PC-9 (cell line): ENCODE data around the gene MAS1. TPM values are rescaled to one million over a fixed set of nuclear protein-coding genes. Genes with fewer than 3 reads are reported as not detected.

Experiments
- BruUV-seq: library from RNA; stranded (reverse); fragments of 400-500 nt; replicated peaks from 2 replicates; lab custom pipeline; 2021; lab: Mats Ljungman, UMichigan
- CTCF ChIA-PET: fragments of 300-600 bp; sonication (Branson Sonifier 250); formaldehyde crosslinking; loops from one replicate; lab custom pipeline; 2022; ENCODE audit warnings: antibody characterized with exemption; lab: Charles Lee
- POLR2A ChIA-PET: fragments of 300-600 bp; sonication (Branson Sonifier 250); formaldehyde crosslinking; loops from one replicate; lab custom pipeline; 2022; ENCODE audit warnings: antibody characterized with exemption; ENCODE audit not compliant: unreplicated experiment; lab: Charles Lee
- DNase-seq, 2 experiments: peaks; one replicate each; pipeline versions ENCODE4 v3.0.0 to v3.0.0-alpha.2; 2015 to 2022; ENCODE audit warnings: mixed read lengths in 1 of 2
- H2AFZ ChIP-seq: fragments of 200-600 bp; sonication (generic); 2 replicates; pipeline ENCODE4 v1.8.1; 2017; ENCODE audit warnings: antibody characterized with exemption
- H3F3A ChIP-seq: fragments of 200-600 bp; sonication (generic); 2 replicates; pipeline ENCODE4 v1.8.1; 2017; ENCODE audit warnings: antibody characterized with exemption, mild to moderate bottlenecking, low read depth; ENCODE audit not compliant: insufficient read depth
- H3K27ac ChIP-seq: fragments of 200-600 bp; sonication (generic); 2 replicates; pipeline ENCODE4 v1.6.1; 2016; ENCODE audit warnings: mixed run types
- H3K27me3 ChIP-seq: fragments of 200-600 bp; sonication (generic); 2 replicates; pipeline ENCODE4 v1.6.1; 2016; ENCODE audit warnings: low read depth, mixed run types; ENCODE audit not compliant: insufficient read depth
- H3K36me3 ChIP-seq: fragments of 200-600 bp; sonication (generic); 2 replicates; pipeline ENCODE4 v1.6.1; 2016; ENCODE audit warnings: low read depth, mixed run types
- H3K4me1 ChIP-seq: fragments of 200-600 bp; sonication (generic); replicated peaks from 2 replicates; pipeline ENCODE4 v1.6.1; 2016; ENCODE audit warnings: mixed run types; ENCODE audit not compliant: insufficient read depth
- H3K4me2 ChIP-seq: fragments of 200-600 bp; sonication (generic); 2 replicates; pipeline ENCODE4 v1.6.1; 2017; ENCODE audit warnings: mixed run types
- H3K4me3 ChIP-seq: fragments of 200-600 bp; sonication (generic); 2 replicates; pipeline ENCODE4 v1.6.1; 2016; ENCODE audit warnings: mixed run types
- H3K79me2 ChIP-seq: fragments of 200-600 bp; sonication (generic); 2 replicates; pipeline ENCODE4 v1.6.1; 2017; ENCODE audit warnings: low read depth, mixed run types
- H3K9me2 ChIP-seq: fragments of 200-600 bp; sonication (generic); 2 replicates; pipeline ENCODE4 v1.8.1; 2017; ENCODE audit warnings: mild to moderate bottlenecking; ENCODE audit not compliant: insufficient read depth
- H3K9me3 ChIP-seq: fragments of 200-600 bp; sonication (generic); 2 replicates; pipeline ENCODE4 v1.8.1; 2016; ENCODE audit warnings: low read depth; ENCODE audit not compliant: insufficient read depth
- H4K20me1 ChIP-seq: fragments of 200-600 bp; sonication (generic); 2 replicates; pipeline ENCODE4 v1.8.1; 2017; ENCODE audit not compliant: insufficient read depth
- CTCF ChIP-seq: fragments of 200-600 bp; sonication (generic); conservative IDR thresholded peaks from 2 replicates; pipeline ENCODE4 v1.6.1; 2017; ENCODE audit warnings: mixed run types, antibody characterized with exemption, mild to moderate bottlenecking, moderate library complexity
- EZH2 ChIP-seq: fragments of 200-600 bp; sonication (generic); IDR thresholded peaks from 2 replicates; pipeline ENCODE4 v1.8.0; 2017; ENCODE audit warnings: antibody characterized with exemption, low read depth
- intact Hi-C: fragments of 100-400 bp; cut with micrococcal nuclease; formaldehyde crosslinking; loops from one replicate; pipeline ENCODE4 v1.10.0; 2022; ENCODE audit not compliant: unreplicated experiment
- total RNA-seq: library from RNA; stranded (reverse); gene quantifications from 2 replicates; pipeline ENCODE4 v1.2.3, GENCODE V29; 2021

The MAS1 gene
- total RNA-seq, 1 experiment from 2014 or later, result not detected

DNA sequence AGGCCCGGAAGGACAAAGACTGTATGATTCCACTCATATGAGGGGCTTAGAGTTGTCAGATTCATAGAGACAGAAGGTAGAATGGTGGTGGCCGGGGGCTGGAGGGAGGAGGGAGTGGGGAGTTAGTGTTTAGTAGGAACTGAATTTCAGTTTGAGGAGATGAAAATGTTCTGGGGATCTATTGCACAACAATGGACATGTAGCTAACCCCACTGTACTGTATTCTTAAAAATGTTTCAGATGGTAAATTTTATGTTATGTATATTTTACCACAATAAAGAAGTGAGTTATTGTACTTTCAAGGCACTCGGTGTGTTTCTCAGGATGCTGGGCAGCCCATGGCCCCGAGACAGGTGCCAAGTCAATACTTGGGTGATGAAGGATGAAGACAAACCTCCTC is 25.4 kb downstream of the MAS1 start:
- POLR2A ChIA-PET, result no interaction called here
- Histone ChIP-seq H2AFZ (no peak overlapping the region), H3K4me1 (no peaks in the 10 kb centered on the region), H3K9me3 (no peaks in the 10 kb centered on the region), H3K36me3 (no peaks in the 10 kb centered on the region), H3K27ac (no peak overlapping the region), H3F3A (no peaks in the 10 kb centered on the region), H3K79me2 (no peaks in the 10 kb centered on the region), H3K4me2 (no peak overlapping the region), H3K4me3 (no peak overlapping the region), H3K9me2 (no peaks in the 10 kb centered on the region), H4K20me1 (no peaks in the 10 kb centered on the region), H3K27me3 (peaks cover 66% of the 10 kb centered on the region)
- intact Hi-C loops, result no loop called here
- BruUV-seq, result no TSS peak
- CTCF ChIA-PET, result no interaction called here
- no peak for DNase-seq
- TF ChIP-seq EZH2 (no peak), CTCF (no peak)

- ChIA-PET POLR2A (no interaction called here), CTCF (interaction anchor here (0.5 kb wide), 1 partner anchor 109 kb away, joined by 4 read pairs; no protein-coding TSS in a partner anchor)
- Histone ChIP-seq H3K4me2 (no peak overlapping the region), H3K36me3 (no peaks in the 10 kb centered on the region), H3K27ac (no peak overlapping the region), H3K27me3 (peaks cover 64% of the 10 kb centered on the region), H3K4me3 (no peak overlapping the region), H4K20me1 (no peaks in the 10 kb centered on the region), H3K4me1 (no peaks in the 10 kb centered on the region), H3K9me2 (no peaks in the 10 kb centered on the region), H2AFZ (no peak overlapping the region), H3K79me2 (no peaks in the 10 kb centered on the region), H3F3A (no peaks in the 10 kb centered on the region), H3K9me3 (no peaks in the 10 kb centered on the region)
- BruUV-seq, result no TSS peak
- DNase-seq, result no peak
- intact Hi-C loops, result no loop called here
- TF ChIP-seq EZH2 (no peak), CTCF (no peak)
Observed at GRCh38 chr6:159916752-159917151, 26.0 kb downstream of the MAS1 start.

GRCh38 chr6:159919011-159919511 is 28.3 kb downstream of the MAS1 start:
- no peaks in the 10 kb centered on the region for H3K4me1 ChIP-seq
- H2AFZ ChIP-seq, result no peak overlapping the region
- no peaks in the 10 kb centered on the region for H3K79me2 ChIP-seq
- ChIA-PET CTCF (no interaction called here), POLR2A (no interaction called here)
- H4K20me1 ChIP-seq, result no peaks in the 10 kb centered on the region
- no peaks in the 10 kb centered on the region for H3K9me3 ChIP-seq
- intact Hi-C loops, result no loop called here
- peaks cover 45% of the 10 kb centered on the region for H3K27me3 ChIP-seq
- no peak overlapping the region for H3K4me2 ChIP-seq
- TF ChIP-seq EZH2, result no peak
- TF ChIP-seq CTCF, result no peak
- no peak overlapping the region for H3K4me3 ChIP-seq
- no peak for DNase-seq
- H3F3A ChIP-seq, result no peaks in the 10 kb centered on the region
- H3K36me3 ChIP-seq, result no peaks in the 10 kb centered on the region
- BruUV-seq, result no TSS peak
- no peak overlapping the region for H3K27ac ChIP-seq
- H3K9me2 ChIP-seq, result no peaks in the 10 kb centered on the region
